Gastrocnemius medialis (tissue), 4 donors: ENCODE data around the gene TSPAN14. TPM values are rescaled to one million over a fixed set of nuclear protein-coding genes. Genes with fewer than 3 reads are reported as not detected.
"Not testable (repeated sequence)": the region's sequence is repeated elsewhere in the genome, so short reads cannot be mapped to it uniquely, and the experiment has no call there.

Experiments
- ATAC-seq, 2 donors: fragments of 150-250 bp; one replicate each; pipeline ENCODE4 v1.9.1; 2016
- DNase-seq, 2 donors: peaks; one replicate each; pipeline ENCODE4 v3.0.0-alpha.2; 2019
- H3K27ac ChIP-seq, 4 donors: fragments of 200-600 bp; sonication (generic); 1 replicate in 1 of 4; 2 replicates in 3 of 4; pipeline ENCODE4 v1.5.1; 2016 to 2018; ENCODE audit warnings: mild to moderate bottlenecking in 2 of 4, moderate library complexity in 1 of 4
- H3K27me3 ChIP-seq, 3 donors: fragments of 200-600 bp; sonication (generic) in 2 of 3; 1 replicate in 1 of 3; 2 replicates in 2 of 3; pipeline versions ENCODE4 v1.5.1 to v1.6.0; 2016 to 2019; ENCODE audit warnings: mild to moderate bottlenecking in 1 of 3, moderate library complexity in 1 of 3
- H3K36me3 ChIP-seq, 2 donors: fragments of 200-600 bp; sonication (generic) in 1 of 2; one replicate each; pipeline ENCODE4 v1.5.1; 2017 to 2018
- H3K4me1 ChIP-seq, 2 donors: fragments of 200-600 bp; sonication (generic) in 1 of 2; one replicate each; pipeline ENCODE4 v1.5.1; 2016 to 2017; ENCODE audit warnings: mild to moderate bottlenecking in 2 of 2
- H3K4me3 ChIP-seq, 4 donors: fragments of 200-600 bp; sonication (generic) in 3 of 4; 1 replicate in 1 of 4; 2 replicates in 3 of 4; pipeline ENCODE4 v1.5.1; 2016 to 2019; ENCODE audit warnings: mild to moderate bottlenecking in 2 of 4
- H3K9me3 ChIP-seq, 3 donors: fragments of 200-600 bp; sonication (generic) in 2 of 3; 1 replicate in 1 of 3; 2 replicates in 2 of 3; pipeline ENCODE4 v1.5.1; 2016 to 2019
- CTCF ChIP-seq, 5 experiments: fragments of 450-650 bp in 3 of 5; fragments of 200-600 bp in 2 of 5; sonication (generic) in 2 of 5; IDR thresholded peaks in 4 of 5; conservative IDR thresholded peaks in 1 of 5; 1 replicate in 4 of 5; 2 replicates in 1 of 5; pipeline ENCODE4 v1.5.1; 2016 to 2019; ENCODE audit warnings: antibody characterized with exemption in 5 of 5, mild to moderate bottlenecking in 3 of 5, moderate library complexity in 3 of 5
- POLR2A ChIP-seq, 2 donors: fragments of 450-650 bp; IDR thresholded peaks; one replicate each; pipeline ENCODE4 v1.6.1; 2017; ENCODE audit warnings: antibody characterized with exemption in 2 of 2, mild to moderate bottlenecking in 2 of 2, moderate library complexity in 2 of 2
- in situ Hi-C, 4 donors: fragments of 200-750 bp; cut with MboI; loops; one replicate each; pipeline versions ENCODE4 v1.15.0 to v1.8.0; 2017; ENCODE audit warnings: low sequenced_read_pairs in 4 of 4
- intact Hi-C: fragments of 100-400 bp; cut with DNase I; formaldehyde crosslinking; loops from one replicate; pipeline ENCODE4 v1.15.1; 2023; ENCODE audit warnings: low total_unique reads
- total RNA-seq, 4 donors: library from RNA; depleted of rRNA; stranded (reverse); fragments of >200 nt; gene quantifications; one replicate each; pipeline versions ENCODE4 v1.1.0 to v1.2.3, GENCODE V29; 2016

The TSPAN14 gene
- total RNA-seq, 4 donors from 2014 or later: 22.6 to 29.3 (median 26.9) TPM

- TF ChIP-seq POLR2A (IDR thresholded peaks at IDR 0.05) (no peak), CTCF (IDR thresholded peaks at IDR 0.05 in 4 of 5, conservative IDR thresholded peaks at IDR 0.05 in 1 of 5) (no peak)
- in situ Hi-C loops (no loop called here), intact Hi-C loops (no loop called here)
- no peaks in the 10 kb centered on the region for H3K27me3 ChIP-seq
- no peaks in the 10 kb centered on the region for H3K36me3 ChIP-seq
- peaks cover 20 to 22% of the 10 kb centered on the region in 2 donors for H3K4me1 ChIP-seq
- DNase-seq: no peak
- H3K9me3 ChIP-seq: no peaks in the 10 kb centered on the region
- no peak overlapping the region for H3K4me3 ChIP-seq
- peak overlapping the region; percentile 7 to 95 (median 68) for H3K27ac ChIP-seq
- ATAC-seq: no peak
These were observed 20.8 kb downstream of the TSPAN14 start for GRCh38 chr10:80474941-80475340.

- Histone ChIP-seq H3K27ac (peak overlapping the region in 2 of 4 donors; percentile 64 to 95), H3K4me1 (peaks cover 15 to 20% of the 10 kb centered on the region in 2 donors)
- H3K27me3 ChIP-seq, H3K9me3 ChIP-seq, DNase-seq, H3K4me3 ChIP-seq, H3K36me3 ChIP-seq, ATAC-seq, in situ Hi-C loops, intact Hi-C loops: not testable (repeated sequence)
These were observed 21.5 kb downstream of the TSPAN14 start for GRCh38 chr10:80475641-80476040.

GRCh38 chr10:80476685-80477084, 22.6 kb downstream of the TSPAN14 start:
- no peak overlapping the region for H3K4me3 ChIP-seq
- ATAC-seq: no peak
- H3K4me1 ChIP-seq: peaks cover 12 to 18% of the 10 kb centered on the region in 2 donors
- peak overlapping the region in 1 of 4 donors; percentile 22 for H3K27ac ChIP-seq
- no peaks in the 10 kb centered on the region for H3K9me3 ChIP-seq
- intact Hi-C loops (no loop called here), in situ Hi-C loops (no loop called here)
- no peaks in the 10 kb centered on the region for H3K36me3 ChIP-seq
- DNase-seq: no peak
- H3K27me3 ChIP-seq: no peaks in the 10 kb centered on the region
- TF ChIP-seq POLR2A (IDR thresholded peaks at IDR 0.05) (no peak), CTCF (IDR thresholded peaks at IDR 0.05 in 4 of 5, conservative IDR thresholded peaks at IDR 0.05 in 1 of 5) (no peak)

- in situ Hi-C loops (no loop called here), intact Hi-C loops (no loop called here)
- peaks cover 12 to 16% of the 10 kb centered on the region in 2 donors for H3K4me1 ChIP-seq
- TF ChIP-seq CTCF (IDR thresholded peaks at IDR 0.05 in 4 of 5, conservative IDR thresholded peaks at IDR 0.05 in 1 of 5) (no peak), POLR2A (IDR thresholded peaks at IDR 0.05) (no peak)
- no peak overlapping the region for H3K4me3 ChIP-seq
- H3K9me3 ChIP-seq: no peaks in the 10 kb centered on the region
- no peaks in the 10 kb centered on the region for H3K27me3 ChIP-seq
- H3K36me3 ChIP-seq: no peaks in the 10 kb centered on the region
- DNase-seq (no peak), ATAC-seq (no peak)
- no peak overlapping the region for H3K27ac ChIP-seq
These were observed 23.7 kb downstream of the TSPAN14 start for GRCh38 chr10:80477813-80478212.

GRCh38 chr10:80480373-80480772, 26.3 kb downstream of the TSPAN14 start:
- intact Hi-C loops, H3K9me3 ChIP-seq, H3K27ac ChIP-seq, H3K4me3 ChIP-seq, H3K36me3 ChIP-seq, ATAC-seq, H3K27me3 ChIP-seq, DNase-seq, in situ Hi-C loops: not testable (repeated sequence)
- H3K4me1 ChIP-seq: peaks cover 12 to 15% of the 10 kb centered on the region in 2 donors

GRCh38 chr10:80480852-80481251, 26.7 kb downstream of the TSPAN14 start:
- no peaks in the 10 kb centered on the region for H3K27me3 ChIP-seq
- H3K4me3 ChIP-seq: no peak overlapping the region
- ATAC-seq (no peak), DNase-seq (no peak)
- no peaks in the 10 kb centered on the region for H3K9me3 ChIP-seq
- H3K27ac ChIP-seq: no peak overlapping the region
- in situ Hi-C loops (no loop called here), intact Hi-C loops (no loop called here)
- TF ChIP-seq POLR2A (IDR thresholded peaks at IDR 0.05): no peak
- no peak for TF ChIP-seq CTCF (IDR thresholded peaks at IDR 0.05 in 4 of 5, conservative IDR thresholded peaks at IDR 0.05 in 1 of 5)
- peaks cover 14 to 16% of the 10 kb centered on the region in 2 donors for H3K4me1 ChIP-seq
- H3K36me3 ChIP-seq: no peaks in the 10 kb centered on the region
